Ascending aorta (tissue), 2 donors: ENCODE data around the gene LRRC27. TPM values are rescaled to one million over a fixed set of nuclear protein-coding genes. Genes with fewer than 3 reads are reported as not detected.
A peak's percentile ranks its signal among the peaks of the same experiment; 100 is the strongest.

Experiments
- DNase-seq, 2 donors: peaks; one replicate each; pipeline ENCODE4 v3.0.0-alpha.2; 2019; ENCODE audit warnings: low spot score in 2 of 2
- H3K27ac ChIP-seq, 2 donors: fragments of 200-600 bp; sonication (generic); one replicate each; pipeline ENCODE4 v1.5.1; 2016 to 2017; ENCODE audit warnings: mild to moderate bottlenecking in 1 of 2
- H3K27me3 ChIP-seq: fragments of 200-600 bp; sonication (generic); one replicate; pipeline ENCODE4 v1.5.1; 2017
- H3K36me3 ChIP-seq, 2 donors: fragments of 200-600 bp; sonication (generic); one replicate each; pipeline ENCODE4 v1.5.1; 2016
- H3K4me1 ChIP-seq, 2 donors: fragments of 200-600 bp; sonication (generic); one replicate each; pipeline ENCODE4 v1.5.1; 2016 to 2017; ENCODE audit warnings: mild to moderate bottlenecking in 1 of 2
- H3K4me3 ChIP-seq, 2 donors: fragments of 200-600 bp; sonication (generic); one replicate each; pipeline ENCODE4 v1.5.1; 2016 to 2017; ENCODE audit warnings: mild to moderate bottlenecking in 1 of 2
- H3K9me3 ChIP-seq, 2 donors: fragments of 200-600 bp; sonication (generic); one replicate each; pipeline ENCODE4 v1.5.1; 2016
- intact Hi-C: fragments of 100-400 bp; cut with DNase I; formaldehyde crosslinking; loops from one replicate; pipeline ENCODE4 v1.15.1; 2023
- total RNA-seq: library from RNA; depleted of rRNA; stranded (reverse); fragments of >200 nt; gene quantifications from one replicate; pipeline ENCODE4 v1.1.0, GENCODE V29; 2016
- TF ChIP-seq, protein P1 (sequence below), 3 experiments: fragments of 200-600 bp in 2 of 3; fragments of 450-650 bp in 1 of 3; sonication (generic) in 2 of 3; IDR thresholded peaks; one replicate each; pipeline ENCODE4 v1.5.1; 2016 to 2019; ENCODE audit warnings: antibody characterized with exemption in 3 of 3, mild to moderate bottlenecking in 1 of 3, moderate library complexity in 1 of 3

The LRRC27 gene
- total RNA-seq, 1 donor from 2014 or later: 2.0 TPM

DNA sequence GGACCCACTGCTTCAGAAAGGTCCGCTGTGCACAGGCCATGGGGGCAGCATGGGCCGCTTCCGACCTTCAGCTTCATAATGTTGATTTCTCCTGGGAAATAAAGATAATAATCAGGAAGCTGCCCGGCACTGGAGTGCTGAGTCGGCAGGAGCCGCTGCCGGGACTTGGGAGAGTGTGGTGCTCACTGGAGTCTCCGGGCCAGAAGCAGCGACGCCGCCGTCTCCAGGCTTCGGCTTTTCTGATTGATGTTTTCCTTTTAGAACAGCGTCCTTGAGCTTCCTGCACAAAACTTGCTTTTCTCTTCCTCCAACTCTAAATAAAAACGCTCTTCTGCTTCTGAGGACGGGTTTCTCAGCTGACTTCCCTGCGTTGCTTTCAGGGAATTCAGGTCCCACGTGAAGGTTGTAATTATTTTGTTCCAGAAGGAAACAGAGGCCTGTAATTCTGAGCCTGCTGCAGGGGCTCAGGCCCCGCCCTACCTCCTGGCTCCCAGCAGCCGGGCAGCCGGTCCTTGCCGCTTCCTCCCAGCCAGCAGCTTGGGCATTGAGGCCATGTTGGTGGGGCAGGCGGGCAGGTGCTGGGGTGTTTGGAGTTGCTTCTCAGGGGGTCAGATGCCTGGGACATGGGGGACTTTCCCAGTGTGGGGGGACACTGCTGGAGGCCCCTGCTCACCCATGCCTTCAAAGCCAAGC lies 79.7 kb downstream of the LRRC27 start:
- TF ChIP-seq, protein P1, sequence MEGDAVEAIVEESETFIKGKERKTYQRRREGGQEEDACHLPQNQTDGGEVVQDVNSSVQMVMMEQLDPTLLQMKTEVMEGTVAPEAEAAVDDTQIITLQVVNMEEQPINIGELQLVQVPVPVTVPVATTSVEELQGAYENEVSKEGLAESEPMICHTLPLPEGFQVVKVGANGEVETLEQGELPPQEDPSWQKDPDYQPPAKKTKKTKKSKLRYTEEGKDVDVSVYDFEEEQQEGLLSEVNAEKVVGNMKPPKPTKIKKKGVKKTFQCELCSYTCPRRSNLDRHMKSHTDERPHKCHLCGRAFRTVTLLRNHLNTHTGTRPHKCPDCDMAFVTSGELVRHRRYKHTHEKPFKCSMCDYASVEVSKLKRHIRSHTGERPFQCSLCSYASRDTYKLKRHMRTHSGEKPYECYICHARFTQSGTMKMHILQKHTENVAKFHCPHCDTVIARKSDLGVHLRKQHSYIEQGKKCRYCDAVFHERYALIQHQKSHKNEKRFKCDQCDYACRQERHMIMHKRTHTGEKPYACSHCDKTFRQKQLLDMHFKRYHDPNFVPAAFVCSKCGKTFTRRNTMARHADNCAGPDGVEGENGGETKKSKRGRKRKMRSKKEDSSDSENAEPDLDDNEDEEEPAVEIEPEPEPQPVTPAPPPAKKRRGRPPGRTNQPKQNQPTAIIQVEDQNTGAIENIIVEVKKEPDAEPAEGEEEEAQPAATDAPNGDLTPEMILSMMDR (IDR thresholded peaks at IDR 0.05): no peak
- H3K36me3 ChIP-seq: peaks cover 0 to 4% of the 10 kb centered on the region in 2 donors
- peaks cover 0 to 10% of the 10 kb centered on the region in 2 donors for H3K4me1 ChIP-seq
- no peaks in the 10 kb centered on the region for H3K9me3 ChIP-seq
- no peaks in the 10 kb centered on the region for H3K27me3 ChIP-seq
- no peak overlapping the region for H3K4me3 ChIP-seq
- no peak for DNase-seq
- H3K27ac ChIP-seq: peak overlapping the region; percentile 22 to 53
- intact Hi-C loops: no loop called here

DNA sequence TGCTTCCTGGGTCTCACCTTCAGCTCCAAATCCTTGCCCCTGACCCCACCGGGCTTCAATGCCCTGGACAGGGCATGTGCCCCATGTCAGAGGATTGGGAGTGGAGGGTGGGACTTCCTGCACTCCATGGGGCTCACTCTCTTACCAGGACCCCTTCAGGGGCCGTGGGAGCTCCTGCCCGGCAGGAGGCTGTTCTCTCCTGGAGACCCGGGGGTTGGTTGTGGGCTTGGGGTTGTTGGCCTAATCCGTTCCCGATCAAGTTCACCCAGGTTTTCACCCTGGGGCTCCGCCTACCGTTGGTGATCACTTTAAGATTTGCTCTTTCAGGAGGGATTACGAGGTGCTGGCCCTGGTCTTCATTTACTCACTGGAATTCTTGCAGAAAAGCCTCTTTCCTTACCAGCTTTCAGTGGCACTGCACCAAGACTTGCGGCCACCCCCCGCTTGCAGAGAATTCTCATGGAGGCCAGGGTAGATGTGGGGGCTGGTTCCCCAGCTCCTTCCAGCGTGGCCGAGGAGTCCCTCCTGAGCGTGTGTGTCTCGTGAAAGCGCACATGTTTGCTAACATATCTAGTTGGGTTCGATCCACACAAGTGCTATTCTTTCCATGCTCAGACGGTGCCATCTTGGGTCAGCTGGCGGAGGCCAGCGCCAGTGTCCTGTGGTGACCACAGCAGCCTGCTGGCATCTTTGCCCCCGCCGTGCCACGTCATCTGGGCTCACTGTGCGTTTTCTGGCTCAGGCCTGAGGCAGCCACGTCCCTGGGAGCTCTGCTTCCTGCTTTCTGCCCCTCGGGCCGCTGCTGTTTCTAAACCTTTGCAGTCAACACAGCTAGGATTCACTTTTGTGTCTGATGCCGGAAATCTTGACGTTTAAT lies 80.6 kb downstream of the LRRC27 start:
- H3K27me3 ChIP-seq: no peaks in the 10 kb centered on the region
- no peaks in the 10 kb centered on the region for H3K36me3 ChIP-seq
- TF ChIP-seq, protein P1 (IDR thresholded peaks at IDR 0.05): no peak
- no peaks in the 10 kb centered on the region for H3K9me3 ChIP-seq
- peaks cover 0 to 10% of the 10 kb centered on the region in 2 donors for H3K4me1 ChIP-seq
- peak overlapping the region; percentile 22 to 53 for H3K27ac ChIP-seq
- no peak for DNase-seq
- H3K4me3 ChIP-seq: no peak overlapping the region
- intact Hi-C loops: no loop called here

DNA sequence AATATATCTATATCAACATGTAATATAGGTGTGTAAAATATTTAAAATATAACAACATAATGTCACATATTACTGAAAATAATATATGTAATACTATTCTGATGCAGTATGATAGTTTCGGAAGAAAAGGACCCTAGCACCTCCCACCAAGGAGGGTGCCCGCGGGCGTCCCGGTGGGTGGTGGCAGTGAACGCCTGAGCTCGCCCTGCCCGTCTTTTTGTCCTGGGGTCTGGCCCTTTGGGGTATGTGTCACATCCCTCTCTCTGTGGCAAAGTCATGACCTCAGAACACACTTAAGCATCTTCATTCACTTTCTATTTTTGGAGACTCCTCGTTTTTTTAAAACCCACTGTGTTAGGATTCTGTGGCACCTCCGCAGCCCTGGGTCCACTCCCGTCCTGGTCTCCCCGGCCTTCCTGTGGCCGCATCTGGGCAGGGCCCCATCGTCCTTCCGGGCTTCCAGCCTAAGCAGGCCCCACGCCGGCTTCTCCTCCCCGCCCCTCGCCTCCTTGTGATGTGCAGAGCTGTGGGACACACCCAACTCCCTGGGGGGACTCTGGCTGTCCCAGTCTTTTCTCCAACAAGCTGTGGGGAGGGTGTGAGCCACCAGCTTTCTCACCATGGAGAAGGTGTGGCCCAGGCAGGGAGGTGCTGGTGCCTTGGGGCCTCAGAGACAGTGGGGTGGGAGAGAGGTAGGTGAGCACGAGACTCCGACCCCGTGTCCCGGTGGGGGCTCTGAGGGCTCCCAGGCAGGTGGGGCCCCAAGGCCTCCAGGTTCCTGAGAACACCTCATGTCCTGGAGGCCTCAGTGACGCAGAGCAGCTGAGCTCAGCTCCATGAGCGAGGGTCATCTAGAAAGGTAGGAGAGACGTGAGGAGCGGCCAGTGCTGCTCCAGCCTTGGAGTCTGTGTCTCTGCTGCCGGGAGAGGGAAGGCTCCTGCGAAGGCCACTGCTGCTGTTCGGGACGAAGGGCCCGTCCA lies 81.5 kb downstream of the LRRC27 start:
- DNase-seq: no peak
- intact Hi-C loops: no loop called here
- TF ChIP-seq, protein P1 (IDR thresholded peaks at IDR 0.05): no peak
- no peaks in the 10 kb centered on the region for H3K9me3 ChIP-seq
- no peak overlapping the region for H3K27ac ChIP-seq
- H3K27me3 ChIP-seq: no peaks in the 10 kb centered on the region
- peaks cover 0 to 10% of the 10 kb centered on the region in 2 donors for H3K4me1 ChIP-seq
- no peaks in the 10 kb centered on the region for H3K36me3 ChIP-seq
- H3K4me3 ChIP-seq: no peak overlapping the region

DNA sequence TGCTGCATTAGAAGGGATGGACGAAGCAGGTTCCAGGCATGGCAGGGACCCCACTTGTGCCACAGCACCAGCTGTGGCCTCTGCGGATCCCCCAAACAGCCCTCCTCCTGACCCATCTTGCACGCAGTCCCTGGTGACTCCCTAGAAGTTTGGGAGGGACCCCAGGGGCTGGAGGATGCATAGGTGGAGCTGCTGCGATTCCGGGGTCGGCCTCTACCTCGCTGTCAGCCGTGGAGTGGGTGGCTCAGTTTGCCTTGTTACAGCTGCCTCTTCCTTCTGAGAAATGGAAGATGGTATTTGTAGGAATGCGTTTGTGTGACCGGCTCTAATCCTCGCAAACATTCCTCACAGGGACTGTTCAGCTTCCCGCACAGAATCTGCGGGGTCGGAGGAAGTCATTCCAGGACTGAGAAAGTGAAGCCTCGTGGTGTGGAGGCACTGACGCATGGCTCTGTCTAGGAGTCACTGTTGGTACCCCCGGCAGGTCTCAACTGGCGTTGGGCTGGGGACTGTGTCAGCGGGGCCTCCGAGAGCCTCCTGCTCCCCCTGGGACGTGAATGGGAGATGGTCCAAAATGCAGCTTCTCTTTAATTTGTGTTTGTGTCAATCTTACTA lies 82.5 kb downstream of the LRRC27 start:
- Histone ChIP-seq H3K4me3 (no peak overlapping the region), H3K27me3 (no peaks in the 10 kb centered on the region), H3K4me1 (peaks cover 0 to 17% of the 10 kb centered on the region in 2 donors), H3K27ac (no peak overlapping the region), H3K9me3 (no peaks in the 10 kb centered on the region), H3K36me3 (no peaks in the 10 kb centered on the region)
- TF ChIP-seq, protein P1 (IDR thresholded peaks at IDR 0.05): no peak
- no peak for DNase-seq
- intact Hi-C loops: no loop called here

DNA sequence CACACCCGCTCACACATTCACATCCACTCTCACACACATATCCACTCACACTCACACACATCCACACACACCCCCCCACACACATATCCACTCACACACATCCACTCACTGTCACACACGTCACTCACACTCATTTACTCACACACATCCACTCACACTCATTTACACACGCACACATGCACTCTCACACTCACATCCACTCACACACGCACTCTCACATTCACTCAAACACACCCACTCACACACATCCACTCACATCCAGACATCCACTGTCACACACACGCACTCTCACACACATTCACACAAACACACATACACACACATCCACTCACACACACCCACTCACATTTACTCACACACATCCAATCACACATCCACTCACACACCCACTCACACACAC lies 83.3 kb downstream of the LRRC27 start:
- Histone ChIP-seq H3K36me3 (no peaks in the 10 kb centered on the region), H3K4me3 (no peak overlapping the region), H3K9me3 (no peaks in the 10 kb centered on the region), H3K27ac (no peak overlapping the region), H3K4me1 (peaks cover 0 to 20% of the 10 kb centered on the region in 2 donors), H3K27me3 (no peaks in the 10 kb centered on the region)
- no peak for DNase-seq
- TF ChIP-seq, protein P1 (IDR thresholded peaks at IDR 0.05): no peak
- intact Hi-C loops: no loop called here
